Right renal pelvis (tissue), 4 donors: ENCODE measurements around the gene LRFN4. TPM values are rescaled to one million over a fixed set of nuclear protein-coding genes. Genes with fewer than 3 reads are reported as not detected.

Source experiments
- DNase-seq, 4 donors: peaks; one replicate each; pipeline ENCODE4 v3.0.0-alpha.2; 2013; ENCODE audit warnings: low read depth in 4 of 4, low spot score in 3 of 4, missing footprints in 1 of 4
- polyA plus RNA-seq, 4 donors: library from polyadenylated mRNA; unstranded; fragments of 120-200 nt; gene quantifications; one replicate each; pipeline ENCODE4 v1.2.1, GENCODE V29; 2013; ENCODE audit not compliant: insufficient read length in 4 of 4

The LRFN4 gene
- polyA plus RNA-seq, 4 donors: 12.7 to 28.6 (median 16.7) TPM

DNA sequence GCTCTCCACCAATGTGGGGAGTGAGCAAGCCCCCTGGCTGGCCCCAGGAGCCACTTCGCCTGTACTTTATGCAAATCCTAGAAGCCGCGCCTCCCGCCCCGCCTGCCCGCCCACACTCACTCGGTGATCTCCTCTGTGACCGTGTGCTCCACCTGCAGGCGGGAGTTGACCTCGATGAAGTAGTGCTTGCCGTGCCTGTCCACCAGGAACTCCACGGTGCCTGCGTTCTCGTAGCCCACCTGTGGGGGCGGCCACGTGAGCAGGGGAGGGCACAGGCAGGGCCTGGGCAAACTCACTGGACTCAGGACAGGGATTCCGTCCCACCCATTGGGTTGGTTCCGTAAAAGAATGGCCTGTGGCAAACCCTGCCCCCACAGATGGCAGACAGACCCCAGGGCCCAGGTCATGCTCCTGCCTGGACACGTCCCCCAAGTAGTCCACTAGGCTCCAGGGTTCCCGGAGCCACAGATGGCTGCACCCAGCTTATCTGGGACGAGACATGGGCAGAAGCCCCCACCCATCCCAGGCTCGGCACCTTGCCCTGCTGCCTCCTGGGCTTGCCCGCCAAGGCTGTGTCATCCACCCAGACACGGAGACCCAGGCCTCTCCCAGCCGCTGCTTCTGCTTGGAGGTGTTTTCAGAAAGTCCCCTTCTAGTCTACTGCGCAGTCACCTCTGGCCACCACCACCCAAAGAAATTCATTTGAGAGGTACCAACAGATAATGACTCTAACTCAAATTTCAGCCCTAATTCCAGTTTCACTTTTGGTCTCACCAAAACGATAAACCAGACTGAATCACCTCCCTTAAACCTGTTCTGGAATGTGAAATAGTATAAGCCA lies 12.1 kb downstream of the LRFN4 start:
- no peak for DNase-seq

- no peak for DNase-seq
Observed at GRCh38 chr11:66869567-66869870, 12.7 kb downstream of the LRFN4 start.

GRCh38 chr11:66870131-66870530 lies 13.3 kb downstream of the LRFN4 start:
- no peak for DNase-seq

GRCh38 chr11:66870616-66871520 lies 14.0 kb downstream of the LRFN4 start:
- DNase-seq: no peak

GRCh38 chr11:66871521-66871901 lies 14.6 kb downstream of the LRFN4 start:
- DNase-seq: no peak

GRCh38 chr11:66874232-66874631 lies 17.4 kb downstream of the LRFN4 start:
- no peak for DNase-seq

GRCh38 chr11:66875378-66875777 lies 18.5 kb downstream of the LRFN4 start:
- DNase-seq: no peak

GRCh38 chr11:66877588-66878385 lies 20.9 kb downstream of the LRFN4 start:
- no peak for DNase-seq

GRCh38 chr11:66878474-66878873 lies 21.6 kb downstream of the LRFN4 start:
- DNase-seq: no peak

DNA sequence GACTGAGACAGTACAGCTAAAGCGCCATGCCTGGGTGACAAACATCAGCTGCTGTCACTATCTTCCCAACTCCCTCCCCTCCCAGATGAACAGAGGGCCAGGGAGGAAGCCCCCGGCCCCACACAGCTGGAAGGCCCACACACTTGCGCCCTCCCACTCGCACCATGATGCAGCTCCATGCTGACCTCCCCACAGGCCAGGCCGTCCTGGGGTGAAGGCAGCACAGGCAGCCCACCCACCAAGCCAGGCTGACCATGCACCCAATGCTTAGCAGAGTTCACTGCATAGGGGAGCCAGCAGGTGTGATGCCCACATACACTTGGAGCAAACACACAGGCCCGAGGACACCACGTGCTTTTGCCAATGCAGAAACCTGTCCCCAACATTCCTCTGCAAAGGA lies 22.1 kb downstream of the LRFN4 start:
- DNase-seq: no peak

GRCh38 chr11:66879583-66879982 lies 22.7 kb downstream of the LRFN4 start:
- DNase-seq: no peak

DNA sequence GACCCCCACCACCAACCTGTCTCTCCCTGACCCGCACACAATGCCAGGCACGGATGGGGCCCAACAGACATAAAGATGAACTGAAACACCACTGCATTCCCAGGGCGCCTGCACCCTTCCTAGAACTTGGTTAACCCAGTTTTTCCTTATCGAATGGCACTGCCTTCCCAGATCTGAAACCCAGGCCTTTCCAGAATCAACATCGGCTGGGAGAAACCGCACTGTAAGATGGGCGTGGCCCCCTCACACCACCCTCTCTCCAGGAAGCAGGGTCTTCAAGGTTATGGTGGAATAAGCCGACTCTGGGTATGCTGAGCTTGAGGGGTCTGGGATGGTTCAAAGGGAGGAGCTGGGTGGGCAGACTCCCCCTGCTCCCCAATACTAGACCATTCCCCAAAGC lies 23.1 kb downstream of the LRFN4 start:
- no peak for DNase-seq

- no peak for DNase-seq
Observed at GRCh38 chr11:66880496-66881450, 23.9 kb downstream of the LRFN4 start.

DNA sequence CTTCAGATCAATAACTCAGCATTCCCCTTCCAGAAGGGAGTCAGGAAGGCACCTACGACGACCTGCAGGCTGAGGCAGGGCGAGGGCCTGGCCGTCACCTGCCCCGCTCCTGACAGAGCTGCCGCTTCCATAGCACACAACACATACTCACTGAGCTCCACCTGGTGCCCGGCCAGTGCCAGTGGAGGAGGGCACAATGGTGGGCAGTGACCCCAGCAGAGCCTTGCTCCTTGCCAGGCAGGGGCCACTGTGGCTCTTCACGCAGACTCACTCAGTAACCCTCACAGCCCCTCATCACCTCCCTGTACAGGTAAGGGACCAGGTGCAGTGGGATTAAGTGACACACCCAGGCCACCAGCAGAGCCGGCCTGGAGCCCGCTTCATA lies 24.6 kb downstream of the LRFN4 start:
- DNase-seq: no peak

DNA sequence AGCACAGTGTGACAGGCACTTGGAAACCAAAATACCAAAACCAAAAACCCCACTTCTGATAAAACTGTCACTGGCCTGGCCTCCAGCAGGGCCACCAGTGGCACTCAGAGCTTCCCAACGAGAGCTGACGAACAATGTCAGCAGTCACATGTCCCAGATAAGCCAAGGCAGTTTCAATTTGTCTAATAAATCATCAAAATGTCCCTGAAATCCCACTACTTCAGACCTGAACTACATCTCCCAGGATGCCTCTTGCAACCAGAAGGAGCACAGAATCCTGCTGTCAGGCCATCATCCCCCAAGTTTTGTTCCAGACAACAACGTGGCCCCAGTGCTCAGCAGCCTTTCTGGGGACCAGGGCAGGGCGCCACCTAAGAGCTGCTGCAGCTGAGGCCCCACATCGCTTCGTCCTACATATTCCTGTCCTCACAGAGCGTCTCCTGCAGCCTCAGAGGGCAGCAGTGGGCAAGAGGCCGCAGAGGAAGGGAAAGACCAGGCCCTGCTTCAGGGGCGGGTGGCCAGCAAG lies 25.1 kb downstream of the LRFN4 start:
- DNase-seq: no peak

- no peak for DNase-seq
Observed at GRCh38 chr11:66882561-66883015, 25.7 kb downstream of the LRFN4 start.

- DNase-seq: no peak
Observed at GRCh38 chr11:66883016-66883965, 26.4 kb downstream of the LRFN4 start.

DNA sequence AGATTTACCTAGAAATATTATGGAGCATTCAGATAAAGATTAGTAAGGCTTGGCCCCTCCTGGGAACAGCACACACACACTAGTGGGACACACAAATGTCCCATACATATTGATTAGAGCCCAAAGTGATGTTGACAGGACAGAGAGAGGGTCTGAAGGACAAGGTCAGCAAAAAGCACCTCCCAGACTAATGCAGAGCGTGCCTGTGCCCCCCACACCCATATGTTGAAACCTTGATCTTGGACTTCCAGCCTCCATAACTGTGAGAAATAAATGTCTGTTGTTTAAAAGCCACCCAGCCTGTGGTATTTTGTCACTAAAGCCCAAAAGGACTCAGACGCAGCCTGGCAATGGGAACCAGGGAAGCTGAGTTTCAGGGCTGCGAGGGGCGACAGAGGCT lies 27.6 kb downstream of the LRFN4 start:
- DNase-seq: no peak

DNA sequence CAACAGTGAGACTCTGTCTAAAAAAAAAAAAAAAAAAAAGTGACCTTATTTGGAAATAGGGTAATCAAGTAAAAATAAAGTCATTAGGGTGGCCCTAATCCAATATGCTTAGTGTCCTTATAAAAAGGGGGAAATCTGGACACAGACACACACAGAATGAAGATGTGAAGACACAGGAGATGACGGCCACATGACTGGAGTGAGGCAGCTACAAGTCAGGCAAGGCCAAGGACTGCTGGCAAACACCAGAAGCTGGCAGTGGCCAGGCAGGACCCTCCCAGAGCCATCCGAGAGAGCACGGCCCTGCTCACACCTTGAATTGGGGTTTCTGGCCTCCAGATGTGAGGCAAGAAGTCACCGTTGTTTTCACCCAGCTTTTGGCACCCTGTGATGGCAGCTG lies 28.6 kb downstream of the LRFN4 start:
- DNase-seq: no peak
